Measurements from ENCODE around the gene PRR33. TPM values are rescaled to one million over a fixed set of nuclear protein-coding genes. Genes with fewer than 3 reads are reported as not detected.

Gene PRR33
- total and polyA plus RNA-seq, 7 donors, result 0.16 to 8.9 (median 1.6) TPM

GRCh38 chr11:1848640-1849430, 42.9 kb downstream of the PRR33 start:
- ATAC-seq (peak in 2 of 4 donors; percentile 5 to 8), DNase-seq (no peak)
- WGBS, 3 donors, result 57 to 86% (median 58%) methylated on average over 18 to 19 of the region's 19 CpGs
- no peaks in the 10 kb centered on the region for H3K36me3 ChIP-seq (ENCODE audit: insufficient read depth in 1 of 2, low read depth in 1 of 2)
- TF ChIP-seq, protein P1, sequence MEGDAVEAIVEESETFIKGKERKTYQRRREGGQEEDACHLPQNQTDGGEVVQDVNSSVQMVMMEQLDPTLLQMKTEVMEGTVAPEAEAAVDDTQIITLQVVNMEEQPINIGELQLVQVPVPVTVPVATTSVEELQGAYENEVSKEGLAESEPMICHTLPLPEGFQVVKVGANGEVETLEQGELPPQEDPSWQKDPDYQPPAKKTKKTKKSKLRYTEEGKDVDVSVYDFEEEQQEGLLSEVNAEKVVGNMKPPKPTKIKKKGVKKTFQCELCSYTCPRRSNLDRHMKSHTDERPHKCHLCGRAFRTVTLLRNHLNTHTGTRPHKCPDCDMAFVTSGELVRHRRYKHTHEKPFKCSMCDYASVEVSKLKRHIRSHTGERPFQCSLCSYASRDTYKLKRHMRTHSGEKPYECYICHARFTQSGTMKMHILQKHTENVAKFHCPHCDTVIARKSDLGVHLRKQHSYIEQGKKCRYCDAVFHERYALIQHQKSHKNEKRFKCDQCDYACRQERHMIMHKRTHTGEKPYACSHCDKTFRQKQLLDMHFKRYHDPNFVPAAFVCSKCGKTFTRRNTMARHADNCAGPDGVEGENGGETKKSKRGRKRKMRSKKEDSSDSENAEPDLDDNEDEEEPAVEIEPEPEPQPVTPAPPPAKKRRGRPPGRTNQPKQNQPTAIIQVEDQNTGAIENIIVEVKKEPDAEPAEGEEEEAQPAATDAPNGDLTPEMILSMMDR (IDR thresholded peaks at IDR 0.05), result no peak
- H3K27me3 ChIP-seq (ENCODE audit: insufficient read depth in 3 of 3, low read length in 2 of 3), result no peaks in the 10 kb centered on the region
- H3K9me3 ChIP-seq, result no peaks in the 10 kb centered on the region
- no peak overlapping the region for H3K27ac ChIP-seq
- no peak overlapping the region for H3K4me3 ChIP-seq
- intact Hi-C loops (cut with DNase I), result loop anchor here in 1 of 2 donors (10.0 kb wide), 1 partner anchor 66 kb away; the partner anchor contains the start of gene TNNT3
- no peaks in the 10 kb centered on the region for H3K4me1 ChIP-seq

DNA sequence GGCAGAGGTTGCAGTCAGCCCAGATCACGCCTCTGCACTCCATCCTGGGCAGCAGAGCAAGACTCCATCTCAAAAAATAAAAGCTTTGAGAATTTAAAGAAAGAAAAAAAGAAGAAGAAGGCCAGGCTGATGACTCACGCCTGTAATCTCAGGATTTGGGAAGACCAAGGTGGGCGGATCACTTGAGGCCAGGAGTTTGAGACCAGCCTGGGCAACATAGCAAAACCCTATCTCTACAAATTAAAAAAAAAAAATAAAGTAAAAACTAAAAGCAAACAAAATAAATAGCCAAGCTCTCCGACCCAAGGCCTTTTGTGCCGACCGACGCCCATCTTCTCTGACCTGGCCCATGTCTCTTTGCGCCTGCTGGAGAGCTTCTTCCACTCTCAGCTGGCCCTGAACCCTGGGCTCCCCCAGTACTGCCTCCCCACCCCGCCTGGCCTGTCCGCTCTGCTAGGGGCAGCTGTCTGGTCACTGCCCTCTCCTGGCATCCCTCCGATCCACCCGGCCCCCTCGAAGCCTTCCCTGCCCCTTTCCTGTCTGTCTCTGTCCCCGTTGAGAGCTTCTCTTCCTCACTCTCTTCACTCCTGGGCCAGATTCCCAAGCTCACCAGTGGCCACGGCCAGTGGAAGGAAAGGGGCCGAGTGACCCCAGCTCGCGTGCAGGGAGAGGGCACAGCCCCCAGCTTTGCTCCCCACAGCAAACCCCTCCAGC, 43.6 kb downstream of the PRR33 start:
- Histone ChIP-seq H3K36me3 (ENCODE audit: insufficient read depth in 1 of 2, low read depth in 1 of 2) (no peaks in the 10 kb centered on the region), H3K4me1 (no peaks in the 10 kb centered on the region), H3K27ac (no peak overlapping the region), H3K9me3 (no peaks in the 10 kb centered on the region), H3K27me3 (ENCODE audit: insufficient read depth in 3 of 3, low read length in 2 of 3) (no peaks in the 10 kb centered on the region), H3K4me3 (no peak overlapping the region)
- ATAC-seq (no peak), DNase-seq (no peak)
- 62 to 84% (median 64%) methylated on average over 18 of the region's 18 CpGs for WGBS, 3 donors
- TF ChIP-seq, protein P1 (IDR thresholded peaks at IDR 0.05), result no peak
- intact Hi-C loops (cut with DNase I), result loop anchor here in 1 of 2 donors (10.0 kb wide), 1 partner anchor 67 kb away; the partner anchor contains the start of gene TNNT3

- no peak for ATAC-seq
- 87 to 94% (median 91%) methylated on average over 34 of the region's 34 CpGs for WGBS, 3 donors
- intact Hi-C loops (cut with DNase I), result loop anchor here in 1 of 2 donors (10.0 kb wide), 1 partner anchor 68 kb away; the partner anchor contains the start of gene TNNT3
- Histone ChIP-seq H3K27ac (no peak overlapping the region), H3K27me3 (ENCODE audit: insufficient read depth in 3 of 3, low read length in 2 of 3) (no peaks in the 10 kb centered on the region), H3K4me1 (no peaks in the 10 kb centered on the region), H3K9me3 (no peaks in the 10 kb centered on the region), H3K4me3 (no peak overlapping the region), H3K36me3 (ENCODE audit: insufficient read depth in 1 of 2, low read depth in 1 of 2) (no peaks in the 10 kb centered on the region)
- TF ChIP-seq, protein P1 (IDR thresholded peaks at IDR 0.05), result no peak
- DNase-seq, result peak in 1 of 2 donors; percentile 34
These were observed 44.5 kb downstream of the PRR33 start for GRCh38 chr11:1847006-1847735.

GRCh38 chr11:1846453-1846932, 45.2 kb downstream of the PRR33 start:
- no peaks in the 10 kb centered on the region for H3K9me3 ChIP-seq
- intact Hi-C loops (cut with DNase I), result loop anchor here in 1 of 2 donors (10.0 kb wide), 1 partner anchor 68 kb away; the partner anchor contains the start of gene TNNT3
- no peaks in the 10 kb centered on the region for H3K4me1 ChIP-seq
- 85 to 93% (median 87%) methylated on average over 9 of the region's 9 CpGs for WGBS, 3 donors
- DNase-seq (peak in 1 of 2 donors; percentile 50), ATAC-seq (no peak)
- no peak overlapping the region for H3K4me3 ChIP-seq
- H3K36me3 ChIP-seq (ENCODE audit: insufficient read depth in 1 of 2, low read depth in 1 of 2), result peaks cover 0 to 4% of the 10 kb centered on the region in 2 donors
- H3K27ac ChIP-seq, result no peak overlapping the region
- no peaks in the 10 kb centered on the region for H3K27me3 ChIP-seq (ENCODE audit: insufficient read depth in 3 of 3, low read length in 2 of 3)
- TF ChIP-seq, protein P1 (IDR thresholded peaks at IDR 0.05), result no peak

Measured in psoas muscle (tissue), 8 donors.